A549 (cell line): ENCODE measurements around the gene EML4. TPM values are rescaled to one million over a fixed set of nuclear protein-coding genes. Genes with fewer than 3 reads are reported as not detected.

Experiments used
- ATAC-seq, 2 experiments: fragments of 200-7000 bp in 1 of 2; fragments of >200 bp in 1 of 2; cut with Nextera tagmentation in 1 of 2; cut with Tn5 transposase in 1 of 2; 3 replicates each; pipeline versions ENCODE4 v1.8.0 to v1.9.1; 2018 to 2020; ENCODE audit warnings: mild to moderate bottlenecking in 1 of 2, moderate library complexity in 1 of 2
- CTCF ChIA-PET: fragments of 300-600 bp; sonication (Branson Sonifier 250); formaldehyde crosslinking; extraction: SDS; loops from one replicate; lab custom pipeline; 2021; ENCODE audit warnings: antibody characterized with exemption, inconsistent platforms; lab: Yijun Ruan, JAX
- POLR2A ChIA-PET: fragments of 350-600 bp; formaldehyde crosslinking; extraction: SDS; loops from one replicate; lab custom pipeline; 2021; ENCODE audit warnings: antibody characterized with exemption, inconsistent platforms; lab: Yijun Ruan, JAX
- DNase-seq, 2 experiments: peaks; one replicate each; pipeline versions ENCODE4 v3.0.0 to v3.0.0-alpha.2; 2011 to 2016; ENCODE audit warnings: low read depth in 1 of 2, low spot score in 1 of 2
- FAIRE-seq: peaks from 2 replicates; lab custom pipeline; 2011; peaks lifted over from hg19 to GRCh38; lab: Jason Lieb, UNC
- H3K27ac ChIP-seq, 2 experiments: fragments of >200 bp; sonication (Bioruptor Twin); formaldehyde crosslinking; 3 replicates each; pipeline ENCODE4 v1.5.1; 2016 to 2017
- H3K4me1 ChIP-seq: fragments of >200 bp; sonication (Bioruptor Twin); formaldehyde crosslinking; 3 replicates; pipeline ENCODE4 v1.6.1; 2016
- H3K4me2 ChIP-seq: fragments of >200 bp; sonication (Bioruptor Twin); formaldehyde crosslinking; 3 replicates; pipeline ENCODE4 v1.6.1; 2016
- H3K4me3 ChIP-seq: fragments of >200 bp; sonication (Bioruptor Twin); formaldehyde crosslinking; 3 replicates; pipeline ENCODE4 v1.5.1; 2016
- H3K9me3 ChIP-seq: fragments of >200 bp; sonication (Bioruptor Twin); formaldehyde crosslinking; 3 replicates; pipeline ENCODE4 v1.6.1; 2016
- ATOH8 ChIP-seq: fragments of 250-450 bp; sonication (Bioruptor Pico); IDR thresholded peaks from 2 replicates; pipeline ENCODE4 v1.5.0; 2020; ENCODE audit warnings: low read depth, mild to moderate bottlenecking, moderate library complexity
- CEBPB ChIP-seq, 2 experiments: fragments of >200 bp in 1 of 2; sonication (Bioruptor Twin) in 1 of 2; formaldehyde crosslinking in 1 of 2; IDR thresholded peaks; 2 replicates each; pipeline ENCODE4 v1.6.1; 2012 to 2016
- E2F6 ChIP-seq: IDR thresholded peaks from 2 replicates; pipeline ENCODE4 v1.6.1; 2012; ENCODE audit warnings: low read depth, borderline replicate concordance
- ELK1 ChIP-seq: fragments of 150-350 bp; IDR thresholded peaks from 2 replicates; pipeline ENCODE4 v1.6.1; 2014; ENCODE audit warnings: low read depth, mild to moderate bottlenecking, low read length
- FOSL2 ChIP-seq, 2 experiments: fragments of 450-650 bp in 1 of 2; fragments of >200 bp in 1 of 2; sonication (Bioruptor Twin) in 1 of 2; formaldehyde crosslinking; IDR thresholded peaks; 2 replicates each; pipeline versions ENCODE4 v1.5.0 to v1.6.1; 2016 to 2020; ENCODE audit warnings: mild to moderate bottlenecking in 1 of 2, moderate library complexity in 1 of 2
- FOXS1 ChIP-seq: fragments of 250-450 bp; sonication (Bioruptor Pico); IDR thresholded peaks from 2 replicates; pipeline ENCODE4 v1.5.0; 2020; ENCODE audit warnings: mild to moderate bottlenecking, moderate library complexity
- HES2 ChIP-seq: fragments of >200 bp; sonication (Bioruptor Twin); formaldehyde crosslinking; IDR thresholded peaks from 2 replicates; pipeline ENCODE4 v1.6.1; 2016
- HOXA7 ChIP-seq: fragments of 250-450 bp; sonication (Bioruptor Pico); IDR thresholded peaks from 2 replicates; pipeline ENCODE4 v1.5.0; 2020; ENCODE audit warnings: mild to moderate bottlenecking, moderate library complexity
- MAFK ChIP-seq: fragments of 450-650 bp; IDR thresholded peaks from 2 replicates; pipeline ENCODE4 v1.6.1; 2014; ENCODE audit not compliant: partially characterized antibody
- MAX ChIP-seq: IDR thresholded peaks from 2 replicates; pipeline ENCODE4 v1.6.1; 2012
- MAZ ChIP-seq: fragments of 150-350 bp; IDR thresholded peaks from 2 replicates; pipeline ENCODE4 v1.6.1; 2014; ENCODE audit warnings: antibody characterized with exemption, low read depth, low read length, borderline replicate concordance
- MYC ChIP-seq: IDR thresholded peaks from 2 replicates; pipeline ENCODE4 v1.6.1; 2012; ENCODE audit warnings: mild to moderate bottlenecking, inconsistent platforms, low read length, improper control_type of control experiment, borderline replicate concordance
- NR3C1 ChIP-seq: fragments of >200 bp; sonication (Bioruptor Twin); formaldehyde crosslinking; IDR thresholded peaks from 3 replicates; pipeline ENCODE4 v1.6.1; 2017
- PHF8 ChIP-seq: fragments of 200-600 bp; sonication (generic); IDR thresholded peaks from 2 replicates; pipeline ENCODE4 v1.6.1; 2016; ENCODE audit warnings: low read depth, mild to moderate bottlenecking, antibody characterized with exemption, moderate library complexity, borderline replicate concordance
- SMC3 ChIP-seq: fragments of >200 bp; sonication (Bioruptor Twin); formaldehyde crosslinking; IDR thresholded peaks from 3 replicates; pipeline ENCODE4 v1.6.1; 2018; ENCODE audit warnings: inconsistent platforms
- ZFP36 ChIP-seq: fragments of 450-650 bp; IDR thresholded peaks from 2 replicates; pipeline ENCODE4 v1.6.1; 2014; ENCODE audit warnings: borderline replicate concordance; ENCODE audit not compliant: partially characterized antibody
- ZSCAN20 ChIP-seq: fragments of 250-450 bp; sonication (Bioruptor Pico); IDR thresholded peaks from 2 replicates; pipeline ENCODE4 v1.8.0; 2022; ENCODE audit warnings: mild to moderate bottlenecking, moderate library complexity
- WGBS: methylation state at CpG from one replicate; pipeline ENCODE4 v1.1.6; 2017; ENCODE audit errors: missing lambda C conversion rate; 5-methylcytosine and 5-hydroxymethylcytosine counted together
- polyA plus RNA-seq, 4 experiments: library from polyadenylated mRNA; depleted of rRNA in 3 of 4; stranded (reverse); fragments of >200 nt; fragmentation: RNase III in 1 of 4; extraction: RNeasy Plus Mini Kit Qiagen cat#74134 plus additional on column Dnase treatment in 1 of 4; gene quantifications; 2 replicates in 3 of 4; 3 replicates in 1 of 4; pipeline ENCODE4 v1.2.3, GENCODE V29; 2011 to 2017

The EML4 gene
- polyA plus RNA-seq, 2 of the 4 experiments (the other 2 are of a cell fraction): 34.6 to 130 TPM

GRCh38 chr2:42297322-42297936 lies 128.3 kb downstream of the EML4 start:
- no peak for TF ChIP-seq NR3C1
- Histone ChIP-seq H3K9me3 (no peaks in the 10 kb centered on the region), H3K4me3 (no peak overlapping the region), H3K4me2 (no peak overlapping the region), H3K27ac (no peak overlapping the region), H3K4me1 (no peaks in the 10 kb centered on the region)
- FAIRE-seq (no peak), DNase-seq (no peak), ATAC-seq (no peak)
- ChIA-PET CTCF (no interaction called here), POLR2A (no interaction called here)
- whole genome bisulfite sequencing: 91% methylated on average over 2 of the region's 2 CpGs

GRCh38 chr2:42298132-42298531 lies 129.0 kb downstream of the EML4 start:
- H3K4me3 ChIP-seq: no peak overlapping the region

GRCh38 chr2:42298996-42299754 lies 130.0 kb downstream of the EML4 start:
- no peak for FAIRE-seq
- no peak overlapping the region for H3K27ac ChIP-seq
- no peak for TF ChIP-seq MAZ
- TF ChIP-seq ZFP36: no peak
- no peak for TF ChIP-seq ELK1
- TF ChIP-seq MAX: no peak
- TF ChIP-seq ZSCAN20: no peak
- TF ChIP-seq FOSL2 (IDR thresholded peaks at IDR 0.05): no peak
- TF ChIP-seq FOSL2 (CRISPR knock-in tag; IDR thresholded peaks at IDR 0.05): no peak
- TF ChIP-seq, all 56 proteins: peak for 0
- no peak for ATAC-seq
- H3K4me3 ChIP-seq: no peak overlapping the region
- H3K4me1 ChIP-seq: no peaks in the 10 kb centered on the region
- no peak overlapping the region for H3K4me2 ChIP-seq
- CTCF ChIA-PET: no interaction called here
- POLR2A ChIA-PET: no interaction called here
- WGBS: 93% methylated on average over 3 of the region's 3 CpGs
- no peak for DNase-seq
- H3K9me3 ChIP-seq: no peaks in the 10 kb centered on the region

More at GRCh38 chr2:42298132-42298531, 129.0 kb downstream of the EML4 start:
- ATAC-seq (no peak), DNase-seq (no peak), FAIRE-seq (no peak)
- Histone ChIP-seq H3K9me3 (no peaks in the 10 kb centered on the region), H3K27ac (no peak overlapping the region), H3K4me1 (no peaks in the 10 kb centered on the region), H3K4me2 (no peak overlapping the region)
- WGBS: 54% methylated on average over 1 of the region's 1 CpG
- ChIA-PET CTCF (no interaction called here), POLR2A (no interaction called here)
- TF ChIP-seq FOXS1 (no peak), HOXA7 (no peak), ATOH8 (CRISPR knock-in tag) (no peak), CEBPB (IDR thresholded peaks at IDR 0.05) (no peak), FOSL2 (IDR thresholded peaks at IDR 0.05) (no peak), FOSL2 (CRISPR knock-in tag; IDR thresholded peaks at IDR 0.05) (no peak), E2F6 (no peak), ZSCAN20 (no peak), HES2 (no peak), MYC (no peak), MAFK (no peak), PHF8 (no peak), SMC3 (no peak)
